ENCODE results near the gene ECEL1.

DNA sequence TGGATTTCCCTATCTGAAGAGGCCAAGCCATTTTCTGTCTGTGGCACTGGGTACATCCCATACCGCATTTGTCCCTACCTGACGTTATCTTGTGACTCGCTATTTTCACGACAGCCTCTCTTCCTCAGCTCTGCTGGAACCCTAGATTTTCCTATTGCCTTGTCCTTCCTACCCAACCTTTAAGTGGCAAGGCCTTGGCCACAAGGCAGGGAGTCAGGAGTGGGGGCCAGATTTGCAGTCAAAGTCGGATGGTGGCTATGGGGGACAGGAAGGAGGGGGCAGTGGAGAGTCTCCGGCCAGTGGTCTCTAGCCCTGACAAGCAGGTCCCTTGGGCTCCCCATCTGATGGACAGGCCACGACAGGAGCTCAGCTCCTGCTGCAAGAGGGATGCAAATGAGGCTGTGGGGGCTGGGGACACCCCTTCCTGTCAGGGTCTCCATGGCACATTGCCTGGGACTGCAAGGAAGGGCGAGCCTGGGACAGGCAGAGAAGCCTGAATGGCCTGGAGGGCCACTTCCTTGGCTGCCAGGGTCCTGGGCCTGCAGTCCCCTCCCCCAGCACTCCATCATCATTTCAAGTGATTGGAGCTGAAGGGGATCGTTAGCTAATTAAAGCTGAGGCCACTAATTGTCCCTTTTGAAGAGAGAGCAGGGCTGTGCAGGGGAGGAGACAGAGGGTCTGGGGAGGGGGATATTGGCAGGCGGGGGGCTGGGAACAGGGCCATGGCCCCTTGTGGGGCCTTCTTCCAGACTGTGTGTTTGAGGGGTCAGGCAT, 6.3 kb upstream of the ECEL1 start:
- TF ChIP-seq CTCF (IDR thresholded peaks at IDR 0.05) (no peak), CBFB (CRISPR knock-in tag; IDR thresholded peaks at IDR 0.05; ENCODE audit: low read depth) (no peak)
